ENCODE measurements around the gene HBE1. TPM values are rescaled to one million over a fixed set of nuclear protein-coding genes. Genes with fewer than 3 reads are reported as not detected.

Gene HBE1
- total and polyA plus RNA-seq, 5 experiments from 2014 or later, result not detected

GRCh38 chr11:5293028-5293427, 23.3 kb upstream of the HBE1 start:
- peaks cover 3 to 9% (median 6%) of the 10 kb centered on the region in 5 donors for H3K27me3 Mint-ChIP-seq
- H3K36me3 Mint-ChIP-seq, result no peaks in the 10 kb centered on the region
- no peaks in the 10 kb centered on the region for H3K4me1 Mint-ChIP-seq
- H3K4me3 Mint-ChIP-seq, result no peak overlapping the region
- H3K9me3 Mint-ChIP-seq, result no peaks in the 10 kb centered on the region
- ATAC-seq, result no peak
- POLR2A ChIA-PET, result no interaction called here
- no peak for DNase-seq
- H3K27ac Mint-ChIP-seq, result no peak overlapping the region

- no peak for DNase-seq
- POLR2A ChIA-PET, result no interaction called here
- Mint-ChIP-seq H3K4me1 (no peaks in the 10 kb centered on the region), H3K9me3 (no peaks in the 10 kb centered on the region), H3K36me3 (no peaks in the 10 kb centered on the region), H3K4me3 (no peak overlapping the region), H3K27ac (no peak overlapping the region), H3K27me3 (peaks cover 0 to 6% (median 0%) of the 10 kb centered on the region in 5 donors)
- no peak for ATAC-seq
These were observed 21.6 kb upstream of the HBE1 start for GRCh38 chr11:5291207-5291838.

GRCh38 chr11:5290106-5290505, 20.4 kb upstream of the HBE1 start:
- Mint-ChIP-seq H3K9me3 (no peaks in the 10 kb centered on the region), H3K36me3 (no peaks in the 10 kb centered on the region), H3K27me3 (peaks cover 0 to 9% (median 0%) of the 10 kb centered on the region in 5 donors), H3K4me1 (no peaks in the 10 kb centered on the region), H3K4me3 (no peak overlapping the region), H3K27ac (no peak overlapping the region)
- POLR2A ChIA-PET, result no interaction called here
- DNase-seq (no peak), ATAC-seq (no peak)

- POLR2A ChIA-PET, result no interaction called here
- H3K4me1 Mint-ChIP-seq, result no peaks in the 10 kb centered on the region
- no peak for DNase-seq
These were observed 20.0 kb upstream of the HBE1 start for GRCh38 chr11:5289696-5290095.

GRCh38 chr11:5288906-5289550, 19.3 kb upstream of the HBE1 start:
- peaks cover 0 to 17% (median 1%) of the 10 kb centered on the region in 5 donors for H3K27me3 Mint-ChIP-seq
- DNase-seq, result no peak
- no peak overlapping the region for H3K4me3 Mint-ChIP-seq
- no peaks in the 10 kb centered on the region for H3K4me1 Mint-ChIP-seq
- ATAC-seq, result no peak
- POLR2A ChIA-PET, result no interaction called here
- H3K36me3 Mint-ChIP-seq, result no peaks in the 10 kb centered on the region
- H3K27ac Mint-ChIP-seq, result no peak overlapping the region
- no peaks in the 10 kb centered on the region for H3K9me3 Mint-ChIP-seq

More at GRCh38 chr11:5289696-5290095, 20.0 kb upstream of the HBE1 start:
- H3K27ac Mint-ChIP-seq, result no peak overlapping the region
- ATAC-seq, result no peak
- no peaks in the 10 kb centered on the region for H3K9me3 Mint-ChIP-seq
- H3K4me3 Mint-ChIP-seq, result no peak overlapping the region
- H3K36me3 Mint-ChIP-seq, result no peaks in the 10 kb centered on the region
- H3K27me3 Mint-ChIP-seq, result peaks cover 0 to 14% (median 0%) of the 10 kb centered on the region in 5 donors

GRCh38 chr11:5288108-5288905, 18.6 kb upstream of the HBE1 start:
- no peaks in the 10 kb centered on the region for H3K9me3 Mint-ChIP-seq
- H3K4me3 Mint-ChIP-seq, result no peak overlapping the region
- DNase-seq (no peak), ATAC-seq (no peak)
- POLR2A ChIA-PET, result no interaction called here
- no peak overlapping the region for H3K27ac Mint-ChIP-seq
- no peaks in the 10 kb centered on the region for H3K4me1 Mint-ChIP-seq
- peaks cover 0 to 17% (median 1%) of the 10 kb centered on the region in 5 donors for H3K27me3 Mint-ChIP-seq
- H3K36me3 Mint-ChIP-seq, result no peaks in the 10 kb centered on the region

- no peaks in the 10 kb centered on the region for H3K9me3 Mint-ChIP-seq
- H3K4me1 Mint-ChIP-seq, result no peaks in the 10 kb centered on the region
- POLR2A ChIA-PET, result no interaction called here
- ATAC-seq, result no peak
- no peak overlapping the region for H3K4me3 Mint-ChIP-seq
- no peak overlapping the region for H3K27ac Mint-ChIP-seq
- no peak for DNase-seq
- H3K36me3 Mint-ChIP-seq, result no peaks in the 10 kb centered on the region
- H3K27me3 Mint-ChIP-seq, result peaks cover 0 to 15% (median under 1%) of the 10 kb centered on the region in 5 donors
These were observed 17.2 kb upstream of the HBE1 start for GRCh38 chr11:5286901-5287300.

- no peak for DNase-seq
- H3K27ac Mint-ChIP-seq, result no peak overlapping the region
- no peaks in the 10 kb centered on the region for H3K9me3 Mint-ChIP-seq
- peaks cover 0 to 12% (median 0%) of the 10 kb centered on the region in 5 donors for H3K27me3 Mint-ChIP-seq
- no peak for ATAC-seq
- no peaks in the 10 kb centered on the region for H3K36me3 Mint-ChIP-seq
- POLR2A ChIA-PET, result no interaction called here
- no peaks in the 10 kb centered on the region for H3K4me1 Mint-ChIP-seq
- H3K4me3 Mint-ChIP-seq, result no peak overlapping the region
These were observed 16.6 kb upstream of the HBE1 start for GRCh38 chr11:5286351-5286750.

GRCh38 chr11:5285703-5286340, 16.1 kb upstream of the HBE1 start:
- ATAC-seq, result no peak
- H3K4me3 Mint-ChIP-seq, result no peak overlapping the region
- POLR2A ChIA-PET, result no interaction called here
- H3K27ac Mint-ChIP-seq, result no peak overlapping the region
- no peaks in the 10 kb centered on the region for H3K4me1 Mint-ChIP-seq
- no peaks in the 10 kb centered on the region for H3K36me3 Mint-ChIP-seq
- H3K9me3 Mint-ChIP-seq, result no peaks in the 10 kb centered on the region
- no peak for DNase-seq
- H3K27me3 Mint-ChIP-seq, result peaks cover 0 to 12% (median 0%) of the 10 kb centered on the region in 5 donors

GRCh38 chr11:5284637-5285036, 14.9 kb upstream of the HBE1 start:
- Mint-ChIP-seq H3K4me1 (no peaks in the 10 kb centered on the region), H3K9me3 (no peaks in the 10 kb centered on the region), H3K27ac (no peak overlapping the region), H3K36me3 (no peaks in the 10 kb centered on the region), H3K4me3 (no peak overlapping the region), H3K27me3 (peaks cover 0 to 15% (median 1%) of the 10 kb centered on the region in 5 donors)
- DNase-seq (no peak), ATAC-seq (no peak)
- POLR2A ChIA-PET, result no interaction called here

- POLR2A ChIA-PET, result no interaction called here
- ATAC-seq, result no peak
- no peaks in the 10 kb centered on the region for H3K4me1 Mint-ChIP-seq
- no peak overlapping the region for H3K4me3 Mint-ChIP-seq
- no peak for DNase-seq
- no peaks in the 10 kb centered on the region for H3K9me3 Mint-ChIP-seq
- H3K27ac Mint-ChIP-seq, result no peak overlapping the region
- H3K27me3 Mint-ChIP-seq, result peaks cover 0 to 15% (median 1%) of the 10 kb centered on the region in 5 donors
- H3K36me3 Mint-ChIP-seq, result no peaks in the 10 kb centered on the region
These were observed 14.1 kb upstream of the HBE1 start for GRCh38 chr11:5283882-5284281.

GRCh38 chr11:5283086-5283485, 13.3 kb upstream of the HBE1 start:
- DNase-seq (no peak), ATAC-seq (no peak)
- H3K9me3 Mint-ChIP-seq, result no peaks in the 10 kb centered on the region
- H3K27ac Mint-ChIP-seq, result no peak overlapping the region
- POLR2A ChIA-PET, result no interaction called here
- H3K4me3 Mint-ChIP-seq, result no peak overlapping the region
- H3K27me3 Mint-ChIP-seq, result peaks cover 0 to 15% (median 1%) of the 10 kb centered on the region in 5 donors
- no peaks in the 10 kb centered on the region for H3K36me3 Mint-ChIP-seq
- no peaks in the 10 kb centered on the region for H3K4me1 Mint-ChIP-seq

GRCh38 chr11:5282628-5283027, 12.9 kb upstream of the HBE1 start:
- Mint-ChIP-seq H3K27ac (no peak overlapping the region), H3K4me3 (no peak overlapping the region), H3K4me1 (no peaks in the 10 kb centered on the region), H3K36me3 (no peaks in the 10 kb centered on the region), H3K27me3 (peaks cover 0 to 15% (median 1%) of the 10 kb centered on the region in 5 donors), H3K9me3 (no peaks in the 10 kb centered on the region)
- no peak for DNase-seq
- POLR2A ChIA-PET, result no interaction called here
- no peak for ATAC-seq

All from naive thymus-derived CD8-positive, alpha-beta T cell (primary cell).